Left cardiac atrium (tissue), 4 donors: ENCODE measurements around the gene FAM3D. TPM values are rescaled to one million over a fixed set of nuclear protein-coding genes. Genes with fewer than 3 reads are reported as not detected.

Source experiments
- ATAC-seq, 2 donors: fragments of 200-7000 bp; cut with Tn5 transposase; one replicate each; pipeline ENCODE4 v1.9.1; 2020; ENCODE audit warnings: mild to moderate bottlenecking in 2 of 2, moderate library complexity in 2 of 2
- DNase-seq: peaks from one replicate; pipeline ENCODE4 v3.0.0-alpha.2; 2020
- intact Hi-C, 2 donors: fragments of 100-400 bp; cut with DNase I; formaldehyde crosslinking; loops; one replicate each; pipeline versions ENCODE4 v1.14.1 to v1.15.1; 2022 to 2023
- total RNA-seq, 2 donors: library from RNA; stranded (reverse); fragmentation: NEBNext Ultra II Directional; extraction: Animal tissue kit (Norgen Biotek cat#: 25700); gene quantifications; one replicate each; pipeline ENCODE4 v1.2.1, GENCODE V29; 2021
- donor health status: DM: no; HTN: yes; CAD: no.
- donor health status: DM: no; HTN: yes; CAD: no; lungs with severe emphysema.
- donor health status: DM: yes; HTN: yes; CAD: no.
- donor health status: Dilated cardiomyopathy.

Gene FAM3D
- total RNA-seq, 2 donors from 2014 or later, result not detected

- ATAC-seq (peak in 1 of 2 donors; percentile 73), DNase-seq (peak; percentile 49)
- intact Hi-C loops, result no loop called here
These were observed 7.4 kb downstream of the FAM3D start for GRCh38 chr3:58659051-58659675.

- DNase-seq (no peak), ATAC-seq (no peak)
- intact Hi-C loops, result no loop called here
These were observed 8.1 kb downstream of the FAM3D start for GRCh38 chr3:58658508-58658907.

- intact Hi-C loops, result no loop called here
- DNase-seq (no peak), ATAC-seq (no peak)
These were observed 8.9 kb downstream of the FAM3D start for GRCh38 chr3:58657571-58658141.

GRCh38 chr3:58657036-58657520, 9.5 kb downstream of the FAM3D start:
- DNase-seq (no peak), ATAC-seq (no peak)
- intact Hi-C loops, result no loop called here

- intact Hi-C loops, result no loop called here
- DNase-seq, result no peak
- ATAC-seq, result no peak
These were observed 9.9 kb downstream of the FAM3D start for GRCh38 chr3:58656631-58657030.

GRCh38 chr3:58654466-58654865, 12.1 kb downstream of the FAM3D start:
- ATAC-seq (no peak), DNase-seq (no peak)
- intact Hi-C loops, result no loop called here

- ATAC-seq, result no peak
These were observed 13.9 kb downstream of the FAM3D start for GRCh38 chr3:58652624-58653023.

GRCh38 chr3:58651276-58651675, 15.3 kb downstream of the FAM3D start:
- ATAC-seq (no peak), DNase-seq (no peak)
- intact Hi-C loops, result no loop called here

More at GRCh38 chr3:58652624-58653023, 13.9 kb downstream of the FAM3D start:
- DNase-seq, result no peak
- intact Hi-C loops, result no loop called here

GRCh38 chr3:58647381-58648141, 19.0 kb downstream of the FAM3D start:
- DNase-seq (no peak), ATAC-seq (no peak)
- intact Hi-C loops, result no loop called here

GRCh38 chr3:58646503-58646902, 20.1 kb downstream of the FAM3D start:
- ATAC-seq (peak in 1 of 2 donors; percentile 63), DNase-seq (no peak)
- intact Hi-C loops, result no loop called here

- intact Hi-C loops, result no loop called here
- ATAC-seq (no peak), DNase-seq (no peak)
These were observed 20.8 kb downstream of the FAM3D start for GRCh38 chr3:58645726-58646125.

- DNase-seq (no peak), ATAC-seq (no peak)
- intact Hi-C loops, result loop anchor here (5.0 kb wide), 2 partner anchors 409 to 414 kb away; partner anchors contain the start of gene CFAP20DC (in 1 of the 2)
These were observed 23.7 kb downstream of the FAM3D start for GRCh38 chr3:58642846-58643245.

GRCh38 chr3:58640700-58641372, 25.7 kb downstream of the FAM3D start:
- peak; percentile 83 for DNase-seq
- intact Hi-C loops, result loop anchor here (5.0 kb wide), 2 partner anchors 411 to 416 kb away; partner anchors contain the start of gene CFAP20DC (in 1 of the 2)
- ATAC-seq, result peak; percentile 88 to 90

- intact Hi-C loops, result loop anchor here (5.0 kb wide), 2 partner anchors 412 to 417 kb away; partner anchors contain the start of gene CFAP20DC (in 1 of the 2)
- no peak for ATAC-seq
- DNase-seq, result no peak
These were observed 26.7 kb downstream of the FAM3D start for GRCh38 chr3:58639842-58640241.

- ATAC-seq (no peak), DNase-seq (no peak)
- intact Hi-C loops, result no loop called here
These were observed 27.6 kb downstream of the FAM3D start for GRCh38 chr3:58639001-58639400.

GRCh38 chr3:58638591-58638990, 28.0 kb downstream of the FAM3D start:
- intact Hi-C loops, result no loop called here
- no peak for ATAC-seq
- DNase-seq, result no peak

- ATAC-seq (no peak), DNase-seq (no peak)
- intact Hi-C loops, result no loop called here
These were observed 29.1 kb downstream of the FAM3D start for GRCh38 chr3:58637509-58637908.

GRCh38 chr3:58635371-58636285, 30.9 kb downstream of the FAM3D start:
- DNase-seq, result no peak
- ATAC-seq, result no peak
- intact Hi-C loops, result no loop called here
